HG02571 (cell line): Measurements from ENCODE around the gene FOSB.
A peak's percentile ranks its signal among the peaks of the same experiment; 100 is the strongest.

ENCODE experiments used
- ATAC-seq: cut with Tn5 transposase; IDR thresholded peaks from one replicate; pipeline ENCODE4 v1.9.1; 2021; ENCODE audit warnings: mild to moderate bottlenecking, moderate library complexity; ENCODE audit not compliant: unreplicated experiment

The FOSB gene

GRCh38 chr19:45442408-45442777, 25.4 kb upstream of the FOSB start:
- no peak for ATAC-seq

DNA sequence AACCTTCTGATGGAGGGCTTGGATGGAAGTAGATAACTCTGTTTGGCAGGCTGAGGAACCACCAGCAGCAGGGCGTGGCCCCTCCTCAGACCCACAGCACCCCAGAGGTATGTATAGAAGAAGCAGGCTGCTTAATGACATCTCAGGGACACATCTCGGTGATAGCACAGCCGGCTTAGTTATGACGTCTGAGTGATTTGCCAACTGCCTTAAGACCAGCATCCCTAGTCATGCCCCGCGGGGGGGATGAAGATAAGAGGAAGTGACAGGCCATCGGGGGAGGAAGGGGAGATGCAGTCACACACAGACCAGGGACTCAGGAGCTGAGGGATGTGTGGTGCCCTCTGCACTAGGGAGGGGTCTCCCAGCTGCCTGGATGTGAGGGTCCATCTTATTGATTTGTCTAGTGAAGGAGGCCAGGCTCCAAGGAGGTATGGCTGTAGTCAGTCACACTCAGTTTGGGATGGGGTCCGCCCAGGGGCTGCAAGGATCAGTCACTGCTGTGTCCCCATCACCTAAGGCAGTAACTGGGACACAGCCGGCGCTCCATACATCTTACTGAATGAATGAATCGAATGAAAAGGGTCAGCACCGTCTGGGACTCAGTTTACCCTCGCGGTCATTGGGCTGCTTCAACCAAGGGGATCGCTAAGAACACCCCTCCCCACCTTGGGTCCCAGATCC, 24.9 kb upstream of the FOSB start:
- no peak for ATAC-seq

GRCh38 chr19:45443462-45444317, 24.1 kb upstream of the FOSB start:
- ATAC-seq, result no peak

- ATAC-seq, result no peak
These were observed 23.3 kb upstream of the FOSB start for GRCh38 chr19:45444318-45445041.

GRCh38 chr19:45445139-45445538, 22.7 kb upstream of the FOSB start:
- ATAC-seq, result no peak

DNA sequence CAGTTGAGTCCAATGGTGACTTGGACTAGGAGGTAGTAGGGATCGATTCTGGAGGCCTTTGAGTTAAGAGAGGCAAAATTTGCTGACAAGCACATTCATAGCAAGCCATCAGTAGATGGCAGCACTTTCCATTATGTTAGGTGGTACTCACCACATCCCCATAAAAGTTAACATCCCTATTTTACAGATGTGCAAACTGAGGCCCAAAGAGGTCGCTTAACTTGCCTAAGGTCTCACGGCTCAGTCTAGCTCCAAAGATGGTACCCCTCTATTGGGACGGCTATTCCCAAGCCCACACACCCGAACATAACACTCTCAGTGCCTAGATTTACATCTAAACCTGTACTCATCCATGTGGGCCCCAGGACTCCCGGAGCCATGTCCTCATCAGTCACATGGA, 21.5 kb upstream of the FOSB start:
- no peak for ATAC-seq

DNA sequence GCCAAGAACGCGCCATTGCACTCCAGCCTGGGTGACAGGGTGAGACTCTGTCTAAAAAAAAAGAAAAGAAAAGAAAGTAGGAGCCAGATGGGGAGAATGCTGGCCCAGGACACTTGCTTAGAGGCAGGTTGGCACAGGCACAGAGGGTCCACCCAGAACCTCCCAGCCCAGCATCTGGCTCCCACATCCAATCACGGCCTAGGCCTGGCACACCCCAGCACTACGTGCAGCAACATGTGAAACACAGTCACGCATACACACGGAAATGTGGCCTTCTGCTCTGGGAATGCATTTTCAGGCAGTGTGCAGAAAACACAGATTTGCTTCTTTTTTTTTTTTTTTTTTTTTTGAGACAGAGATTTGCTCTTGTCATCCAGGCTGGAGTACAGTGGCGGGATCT, 20.9 kb upstream of the FOSB start:
- no peak for ATAC-seq

DNA sequence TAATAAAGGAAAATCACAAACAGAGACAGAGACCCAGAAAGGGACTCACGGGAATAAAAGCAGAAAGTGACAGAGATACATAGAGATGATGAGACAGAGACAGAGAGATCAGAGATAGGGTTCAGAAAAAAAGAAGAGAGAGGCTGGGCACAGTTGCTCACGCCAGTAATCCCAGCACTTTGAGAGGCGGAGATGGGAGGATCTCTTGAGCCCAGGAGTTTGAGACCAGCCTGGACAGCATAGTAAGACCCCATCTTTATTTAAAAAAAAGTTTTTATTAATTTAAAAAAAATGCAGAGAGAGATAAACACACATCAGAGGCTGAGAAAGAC, 19.4 kb upstream of the FOSB start:
- ATAC-seq, result no peak

GRCh38 chr19:45448887-45449299, 18.9 kb upstream of the FOSB start:
- ATAC-seq, result no peak

DNA sequence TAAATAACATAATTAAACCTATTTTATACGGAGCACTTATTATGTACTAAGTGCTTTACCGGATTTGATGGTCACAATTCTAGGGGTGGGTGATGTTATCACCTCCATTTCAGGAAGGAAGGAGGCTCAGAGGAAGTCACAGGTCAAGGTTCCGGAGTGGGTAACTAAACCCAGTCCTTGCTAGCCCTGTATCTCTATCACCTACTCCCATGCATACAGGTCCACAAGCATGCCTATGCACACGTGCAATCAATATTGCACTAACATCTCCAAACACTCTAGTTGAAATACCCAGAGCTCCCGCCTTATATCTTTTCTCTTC, 17.8 kb upstream of the FOSB start:
- ATAC-seq, result no peak

DNA sequence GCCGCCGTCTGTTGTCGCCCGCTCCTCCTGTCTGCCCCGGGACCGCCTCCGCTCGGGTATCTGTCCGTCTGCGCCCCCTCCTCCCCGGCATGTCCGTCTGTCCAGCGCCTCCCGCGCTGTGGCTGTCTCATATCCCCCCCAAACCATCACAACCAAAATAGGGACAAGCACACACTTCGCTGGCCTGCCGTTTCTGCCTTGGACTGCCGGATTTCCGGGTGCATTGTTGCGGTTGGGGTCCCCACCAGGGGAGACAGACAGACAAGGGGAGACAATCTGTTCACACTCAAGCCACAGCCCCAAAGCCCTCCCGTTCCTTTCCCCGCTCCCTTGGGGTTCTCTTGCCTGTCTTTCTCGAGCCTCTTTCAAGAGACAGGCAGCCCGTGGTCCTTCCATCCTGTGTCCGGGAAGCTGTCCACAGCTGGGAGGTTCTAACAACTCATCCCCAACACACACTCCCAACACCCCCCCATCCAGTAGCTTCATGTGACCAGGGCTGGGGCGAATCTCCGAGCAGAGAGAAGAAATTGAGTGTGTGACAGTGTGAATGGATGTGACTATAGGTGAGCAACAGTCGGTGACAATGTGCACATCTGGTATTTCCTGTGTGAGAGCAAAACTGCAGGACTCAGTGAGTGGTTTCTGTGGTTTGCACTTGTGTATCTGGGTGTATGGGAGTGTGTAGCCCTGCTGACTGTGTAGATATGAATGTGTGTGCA, 16.5 kb upstream of the FOSB start:
- ATAC-seq, result peak; percentile 5

DNA sequence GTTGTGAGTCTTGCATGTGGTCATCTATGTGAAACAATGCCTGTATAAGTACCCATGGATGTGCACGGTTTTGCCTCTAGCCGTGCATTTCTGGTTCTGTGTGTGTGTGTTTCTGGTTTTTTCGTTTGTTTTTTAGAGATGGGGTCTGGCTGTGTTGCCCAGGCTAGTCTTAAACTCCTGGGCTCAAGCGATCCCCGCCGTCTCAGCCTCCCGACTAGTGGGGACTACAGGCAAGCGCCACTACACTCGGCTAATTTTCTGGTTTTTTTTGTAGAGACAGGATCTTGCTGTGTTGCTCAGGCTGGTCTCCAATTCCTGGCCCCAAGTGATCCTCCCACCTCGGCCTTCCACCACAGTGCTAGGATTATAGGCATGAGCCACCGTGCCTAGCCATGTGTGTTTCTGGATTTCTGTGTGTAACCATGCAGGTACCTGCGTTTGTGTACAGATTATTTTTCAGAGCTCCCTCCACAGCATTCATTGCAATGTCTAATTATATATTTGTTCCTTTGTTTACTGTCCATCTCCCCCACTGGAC, 15.9 kb upstream of the FOSB start:
- ATAC-seq, result no peak

GRCh38 chr19:45455707-45456499, 11.9 kb upstream of the FOSB start:
- ATAC-seq, result no peak

DNA sequence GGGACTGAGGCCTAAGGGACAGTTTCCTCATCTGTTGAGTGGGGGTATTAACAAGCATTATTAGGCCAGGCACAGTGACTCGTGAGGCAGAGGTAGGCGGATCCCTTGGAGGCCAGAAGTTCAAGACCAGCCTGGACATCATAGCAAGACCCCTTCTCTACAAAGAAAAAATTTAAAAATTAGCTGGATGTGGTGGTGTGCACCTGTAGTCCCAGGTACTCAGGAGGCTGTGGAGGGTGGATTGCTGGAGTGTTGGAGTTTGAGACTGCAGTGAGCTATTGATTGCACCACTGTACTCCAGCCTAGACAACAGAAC, 11.3 kb upstream of the FOSB start:
- no peak for ATAC-seq

DNA sequence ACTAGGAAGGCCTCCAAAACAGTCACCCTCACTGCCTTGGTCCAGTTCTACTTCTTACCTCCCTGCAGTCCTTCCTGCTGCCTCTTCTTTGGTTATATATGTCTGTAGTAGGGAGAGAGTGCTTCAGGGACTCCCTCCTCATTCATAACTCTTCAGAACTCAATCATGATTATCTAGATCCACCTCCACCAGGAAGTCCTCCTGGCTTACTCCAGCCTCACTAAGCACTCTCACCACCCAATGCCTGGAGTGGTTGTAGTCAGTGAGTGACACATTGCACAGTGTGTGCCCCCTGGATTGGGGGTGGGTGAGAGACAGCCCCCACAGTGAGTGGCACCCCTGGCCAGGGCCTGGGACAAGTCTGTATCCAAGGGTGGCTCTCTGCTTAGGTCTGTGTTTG, 10.0 kb upstream of the FOSB start:
- no peak for ATAC-seq

- no peak for ATAC-seq
These were observed 6.9 kb upstream of the FOSB start for GRCh38 chr19:45460807-45461347.

GRCh38 chr19:45462174-45462573, 5.6 kb upstream of the FOSB start:
- ATAC-seq, result no peak

- ATAC-seq, result no peak
These were observed 4.6 kb upstream of the FOSB start for GRCh38 chr19:45463241-45463640.

GRCh38 chr19:45464274-45464673, 3.5 kb upstream of the FOSB start:
- no peak for ATAC-seq

DNA sequence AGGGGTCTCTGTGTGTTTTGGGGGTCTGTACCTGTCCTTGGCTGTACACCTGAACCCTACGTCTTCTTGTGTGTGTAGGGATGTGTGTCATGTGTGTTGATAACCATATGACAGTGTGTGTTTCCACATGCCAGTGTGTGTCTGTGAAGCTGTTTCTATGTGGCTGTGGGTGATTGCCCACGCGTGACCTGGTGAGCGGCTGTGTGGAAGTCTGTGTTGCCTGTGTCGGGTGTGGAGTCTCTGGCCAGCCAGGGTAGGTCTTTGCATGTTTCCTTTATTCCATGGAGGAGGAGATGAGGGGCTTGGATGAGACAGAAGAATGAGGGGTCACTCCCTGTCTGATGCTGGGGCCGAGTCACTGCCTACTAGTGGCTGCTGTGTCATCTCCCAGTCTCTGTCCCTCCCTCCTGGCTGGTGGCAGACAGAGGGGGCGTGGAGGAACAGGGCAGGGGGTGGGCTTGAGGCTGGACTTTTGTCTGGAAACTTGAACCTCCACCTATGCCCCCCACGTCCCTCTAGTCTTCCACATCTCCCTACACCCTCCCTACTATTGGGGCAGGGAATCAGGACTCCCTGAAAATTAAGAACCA, 2.8 kb upstream of the FOSB start:
- ATAC-seq, result no peak
